ENCODE results near the gene ZFR. TPM values are rescaled to one million over a fixed set of nuclear protein-coding genes. Genes with fewer than 3 reads are reported as not detected.

The ZFR gene
- total and polyA plus RNA-seq, 9 of the 15 experiments (the other 6 are each of a cell fraction or from before 2014, with no cell fraction given), result 35.5 to 108 (median 71.1) TPM

DNA sequence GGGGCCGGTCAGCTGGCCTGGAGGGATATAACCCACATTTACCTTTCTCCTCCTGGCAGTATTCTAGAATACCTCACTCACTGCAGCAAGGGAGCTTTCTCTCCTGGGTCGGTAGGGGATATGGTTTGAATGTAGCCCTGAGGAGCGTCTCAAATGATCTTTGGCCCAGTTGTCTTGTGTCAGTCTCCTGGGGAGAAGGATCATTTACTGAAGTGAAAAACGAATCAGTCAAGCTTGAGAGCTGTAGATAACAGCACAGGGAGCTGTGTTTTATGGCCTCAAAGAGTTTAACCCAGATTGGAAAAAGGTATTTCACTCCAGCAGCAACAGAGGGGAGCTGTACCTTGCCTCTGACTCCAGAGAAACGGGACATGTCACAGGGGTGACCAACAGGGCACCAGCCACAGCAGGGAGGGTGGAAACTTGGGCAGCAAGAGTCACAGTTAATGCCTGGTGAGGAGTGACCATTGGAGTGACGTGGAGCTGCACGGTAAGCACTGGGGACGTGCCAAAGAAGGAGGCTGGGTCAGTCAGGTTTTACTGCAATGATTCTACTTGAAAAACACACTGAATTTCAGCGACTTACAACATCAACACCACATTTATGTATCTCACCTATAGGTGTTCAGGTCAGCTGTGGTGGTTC is 29.8 kb upstream of the ZFR start:
- TF ChIP-seq IRF2 (CRISPR knock-in tag; IDR thresholded peaks at IDR 0.05) (no peak), ZNF41 (CRISPR knock-in tag; conservative IDR thresholded peaks at IDR 0.05) (no peak)
- TF ChIP-seq, protein P1, sequence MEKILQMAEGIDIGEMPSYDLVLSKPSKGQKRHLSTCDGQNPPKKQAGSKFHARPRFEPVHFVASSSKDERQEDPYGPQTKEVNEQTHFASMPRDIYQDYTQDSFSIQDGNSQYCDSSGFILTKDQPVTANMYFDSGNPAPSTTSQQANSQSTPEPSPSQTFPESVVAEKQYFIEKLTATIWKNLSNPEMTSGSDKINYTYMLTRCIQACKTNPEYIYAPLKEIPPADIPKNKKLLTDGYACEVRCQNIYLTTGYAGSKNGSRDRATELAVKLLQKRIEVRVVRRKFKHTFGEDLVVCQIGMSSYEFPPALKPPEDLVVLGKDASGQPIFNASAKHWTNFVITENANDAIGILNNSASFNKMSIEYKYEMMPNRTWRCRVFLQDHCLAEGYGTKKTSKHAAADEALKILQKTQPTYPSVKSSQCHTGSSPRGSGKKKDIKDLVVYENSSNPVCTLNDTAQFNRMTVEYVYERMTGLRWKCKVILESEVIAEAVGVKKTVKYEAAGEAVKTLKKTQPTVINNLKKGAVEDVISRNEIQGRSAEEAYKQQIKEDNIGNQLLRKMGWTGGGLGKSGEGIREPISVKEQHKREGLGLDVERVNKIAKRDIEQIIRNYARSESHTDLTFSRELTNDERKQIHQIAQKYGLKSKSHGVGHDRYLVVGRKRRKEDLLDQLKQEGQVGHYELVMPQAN (IDR thresholded peaks at IDR 0.05; ENCODE audit: borderline replicate concordance), result no peak
- no peak overlapping the region for H3K9ac ChIP-seq (ENCODE audit: insufficient read depth in 1 of 2, low read depth in 2 of 2, low read length in 2 of 2)
- intact Hi-C loops (cut with micrococcal nuclease) (no loop called here), in situ Hi-C loops (cut with MboI) (no loop called here)
- 4% methylated on average over 9 of the region's 9 CpGs for WGBS (ENCODE audit: insufficient coverage, low coverage, missing lambda C conversion rate)
- H3K4me2 ChIP-seq (ENCODE audit: insufficient read depth, low read length), result no peak overlapping the region
- H4K20me1 ChIP-seq (replicated peaks; ENCODE audit: control insufficient read depth, insufficient read depth, low read length), result no peaks in the 10 kb centered on the region
- ChIA-PET CTCF (ENCODE audit: low intra/inter-chr PET ratio) (no interaction called here), POLR2A (interaction anchor here (0.6 to 2.0 kb wide), 4 partner anchors 13 to 303 kb away, joined by 3 to 4 read pairs (median 4); partner anchors contain the start of gene ZFR)
- FAIRE-seq, result no peak
- no peaks in the 10 kb centered on the region for H3K9me3 ChIP-seq (replicated peaks; ENCODE audit: control insufficient read depth, insufficient read depth, low read depth, low read length)
- no peaks in the 10 kb centered on the region for H3K4me1 ChIP-seq (replicated peaks in 1 of 2; ENCODE audit: control insufficient read depth in 2 of 2, insufficient read depth in 2 of 2, low read length in 2 of 2)
- no peaks in the 10 kb centered on the region for H3K79me2 ChIP-seq (ENCODE audit: control insufficient read depth, insufficient read depth, low read length)
- peaks cover 17 to 21% of the 10 kb centered on the region in 2 experiments; a peak in 4 of 5 replicates for H3K27me3 ChIP-seq (ENCODE audit: control insufficient read depth in 2 of 2, insufficient read depth in 2 of 2, low read length in 2 of 2)
- no peak overlapping the region for H3K27ac ChIP-seq (ENCODE audit: extremely low read depth, low read depth, low read length)
- BruUV-seq (replicated peaks), result no TSS peak
- ATAC-seq, result peak; percentile 45; the same call in 2 of the 3 replicates
- H3K9me1 ChIP-seq (ENCODE audit: control insufficient read depth, insufficient read depth, low read length), result no peaks in the 10 kb centered on the region
- H2AFZ ChIP-seq (ENCODE audit: low read depth, low read length), result no peak overlapping the region
- DNase-seq (ENCODE audit: extremely low read depth in 1 of 4, low spot score in 3 of 4), result no peak
- H3K4me3 ChIP-seq, result no peak overlapping the region
- no peaks in the 10 kb centered on the region for H3K36me3 ChIP-seq (ENCODE audit: control insufficient read depth, insufficient read depth, low read length)
